ENCODE data around the gene MED29.

MED29 gene

DNA sequence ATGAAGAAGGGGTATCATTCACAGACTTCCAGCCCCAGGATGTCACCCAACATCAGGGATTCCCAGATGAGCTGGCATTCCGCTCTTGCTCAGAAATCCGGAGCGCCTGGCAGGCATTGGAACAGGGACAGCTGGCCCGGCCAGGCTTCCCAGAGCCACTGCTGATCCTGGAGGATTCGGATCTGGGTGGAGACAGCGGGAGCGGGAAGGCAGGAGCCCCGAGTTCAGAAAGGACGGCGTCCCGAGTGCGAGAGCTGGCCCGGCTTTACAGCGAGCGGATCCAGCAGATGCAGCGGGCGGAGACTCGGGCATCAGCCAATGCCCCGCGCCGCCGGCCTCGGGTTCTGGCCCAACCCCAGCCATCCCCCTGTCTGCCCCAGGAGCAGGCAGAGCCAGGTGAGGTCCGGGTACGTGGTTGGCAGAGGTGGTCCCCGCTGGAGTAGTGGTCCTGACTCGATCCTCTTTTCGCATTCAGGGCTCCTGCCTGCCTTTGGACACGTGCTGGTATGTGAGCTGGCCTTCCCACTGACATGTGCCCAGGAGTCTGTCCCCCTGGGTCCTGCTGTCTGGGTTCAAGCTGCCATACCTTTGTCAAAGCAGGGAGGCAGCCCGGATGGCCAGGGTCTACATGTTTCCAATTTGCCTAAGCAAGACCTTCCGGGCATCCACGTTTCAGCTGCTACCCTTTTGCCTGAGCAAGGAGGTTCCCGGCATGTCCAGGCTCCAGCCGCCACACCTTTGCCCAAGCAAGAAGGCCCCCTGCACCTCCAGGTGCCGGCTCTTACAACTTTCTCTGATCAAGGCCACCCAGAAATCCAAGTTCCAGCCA is 32.3 kb downstream of the MED29 start:
- TF ChIP-seq, protein P1, sequence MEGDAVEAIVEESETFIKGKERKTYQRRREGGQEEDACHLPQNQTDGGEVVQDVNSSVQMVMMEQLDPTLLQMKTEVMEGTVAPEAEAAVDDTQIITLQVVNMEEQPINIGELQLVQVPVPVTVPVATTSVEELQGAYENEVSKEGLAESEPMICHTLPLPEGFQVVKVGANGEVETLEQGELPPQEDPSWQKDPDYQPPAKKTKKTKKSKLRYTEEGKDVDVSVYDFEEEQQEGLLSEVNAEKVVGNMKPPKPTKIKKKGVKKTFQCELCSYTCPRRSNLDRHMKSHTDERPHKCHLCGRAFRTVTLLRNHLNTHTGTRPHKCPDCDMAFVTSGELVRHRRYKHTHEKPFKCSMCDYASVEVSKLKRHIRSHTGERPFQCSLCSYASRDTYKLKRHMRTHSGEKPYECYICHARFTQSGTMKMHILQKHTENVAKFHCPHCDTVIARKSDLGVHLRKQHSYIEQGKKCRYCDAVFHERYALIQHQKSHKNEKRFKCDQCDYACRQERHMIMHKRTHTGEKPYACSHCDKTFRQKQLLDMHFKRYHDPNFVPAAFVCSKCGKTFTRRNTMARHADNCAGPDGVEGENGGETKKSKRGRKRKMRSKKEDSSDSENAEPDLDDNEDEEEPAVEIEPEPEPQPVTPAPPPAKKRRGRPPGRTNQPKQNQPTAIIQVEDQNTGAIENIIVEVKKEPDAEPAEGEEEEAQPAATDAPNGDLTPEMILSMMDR (IDR thresholded peaks at IDR 0.05; ENCODE audit: poor library complexity, severe bottlenecking): no peak
- Histone ChIP-seq H3K27ac (ENCODE audit: poor library complexity, severe bottlenecking) (no peak overlapping the region), H3K4me3 (ENCODE audit: severe bottlenecking) (no peak overlapping the region), H3K9me3 (ENCODE audit: severe bottlenecking) (no peaks in the 10 kb centered on the region), H3K36me3 (ENCODE audit: low read depth) (peaks cover 44% of the 10 kb centered on the region), H3K27me3 (ENCODE audit: insufficient read depth, poor library complexity, severe bottlenecking) (no peaks in the 10 kb centered on the region), H3K4me1 (ENCODE audit: insufficient read depth, poor library complexity, severe bottlenecking) (no peaks in the 10 kb centered on the region)
- DNase-seq (ENCODE audit: low spot score): no peak
- no peak for ATAC-seq (ENCODE audit: low read depth)

DNA sequence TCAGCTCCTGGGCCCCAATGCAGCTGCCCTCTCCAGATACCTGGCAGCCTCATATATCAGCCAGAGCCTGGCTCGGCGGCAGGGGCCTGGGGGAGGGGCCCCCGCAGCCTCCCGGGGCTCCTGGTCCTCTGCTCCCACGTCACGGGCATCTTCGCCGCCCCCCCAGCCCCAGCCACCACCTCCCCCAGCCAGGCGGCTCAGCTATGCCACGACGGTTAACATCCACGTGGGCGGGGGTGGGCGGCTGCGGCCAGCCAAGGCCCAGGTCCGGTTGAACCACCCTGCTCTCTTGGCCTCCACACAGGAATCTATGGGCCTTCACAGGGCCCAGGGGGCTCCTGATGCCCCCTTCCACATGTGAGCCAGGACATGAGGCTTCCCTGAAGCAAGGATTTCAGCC is 33.8 kb downstream of the MED29 start:
- TF ChIP-seq, protein P1 (IDR thresholded peaks at IDR 0.05; ENCODE audit: poor library complexity, severe bottlenecking): no peak
- no peak for ATAC-seq (ENCODE audit: low read depth)
- no peak for DNase-seq (ENCODE audit: low spot score)
- no peaks in the 10 kb centered on the region for H3K9me3 ChIP-seq (ENCODE audit: severe bottlenecking)
- no peak overlapping the region for H3K27ac ChIP-seq (ENCODE audit: poor library complexity, severe bottlenecking)
- no peaks in the 10 kb centered on the region for H3K4me1 ChIP-seq (ENCODE audit: insufficient read depth, poor library complexity, severe bottlenecking)
- H3K4me3 ChIP-seq (ENCODE audit: severe bottlenecking): no peak overlapping the region
- H3K36me3 ChIP-seq (ENCODE audit: low read depth): peaks cover 30% of the 10 kb centered on the region
- no peaks in the 10 kb centered on the region for H3K27me3 ChIP-seq (ENCODE audit: insufficient read depth, poor library complexity, severe bottlenecking)

DNA sequence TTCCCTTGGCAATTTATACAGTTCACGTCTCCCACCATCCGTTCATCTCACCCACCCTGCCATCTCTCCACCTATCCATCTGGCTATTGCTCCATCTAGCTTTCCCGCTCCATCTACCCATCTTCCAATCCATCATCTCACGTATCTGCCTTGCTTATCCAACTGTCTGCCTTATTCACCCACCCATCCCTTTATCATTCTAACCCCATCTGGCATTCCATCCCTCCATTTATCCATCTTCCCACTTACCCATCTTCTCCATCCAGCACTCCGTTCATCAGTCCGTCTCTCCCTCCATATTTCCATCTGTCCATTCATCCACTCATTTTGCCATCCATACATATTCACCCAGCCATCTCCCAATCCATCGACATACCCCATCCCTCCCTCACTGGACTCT is 34.6 kb downstream of the MED29 start:
- ATAC-seq (ENCODE audit: low read depth) (no peak), DNase-seq (ENCODE audit: low spot score) (no peak)
- Histone ChIP-seq H3K27me3 (ENCODE audit: insufficient read depth, poor library complexity, severe bottlenecking) (no peaks in the 10 kb centered on the region), H3K4me3 (ENCODE audit: severe bottlenecking) (no peak overlapping the region), H3K9me3 (ENCODE audit: severe bottlenecking) (no peaks in the 10 kb centered on the region), H3K4me1 (ENCODE audit: insufficient read depth, poor library complexity, severe bottlenecking) (peaks cover 3% of the 10 kb centered on the region), H3K27ac (ENCODE audit: poor library complexity, severe bottlenecking) (no peak overlapping the region), H3K36me3 (ENCODE audit: low read depth) (peaks cover 22% of the 10 kb centered on the region)
- TF ChIP-seq, protein P1 (IDR thresholded peaks at IDR 0.05; ENCODE audit: poor library complexity, severe bottlenecking): no peak

DNA sequence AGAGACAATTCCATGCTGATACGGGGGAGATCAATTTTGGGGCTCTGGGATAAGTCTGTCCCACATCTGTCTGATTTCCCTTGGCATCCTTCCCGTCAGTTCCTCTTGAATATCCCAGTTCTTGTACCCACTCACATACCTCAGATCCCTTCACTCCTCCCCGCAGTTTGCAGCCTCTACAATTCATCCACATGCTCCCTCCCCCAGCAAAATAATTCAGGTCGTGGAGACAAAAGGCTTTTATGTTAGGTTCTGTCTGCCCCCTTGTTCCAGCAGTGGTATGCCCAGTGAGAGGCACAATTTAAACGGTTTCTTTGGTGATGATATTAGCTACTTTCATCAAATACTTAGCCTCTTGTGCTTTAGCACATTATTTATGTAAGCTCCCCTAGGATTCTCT is 35.0 kb downstream of the MED29 start:
- Histone ChIP-seq H3K4me1 (ENCODE audit: insufficient read depth, poor library complexity, severe bottlenecking) (peaks cover 6% of the 10 kb centered on the region), H3K27ac (ENCODE audit: poor library complexity, severe bottlenecking) (no peak overlapping the region), H3K4me3 (ENCODE audit: severe bottlenecking) (no peak overlapping the region), H3K27me3 (ENCODE audit: insufficient read depth, poor library complexity, severe bottlenecking) (no peaks in the 10 kb centered on the region), H3K36me3 (ENCODE audit: low read depth) (peaks cover 22% of the 10 kb centered on the region), H3K9me3 (ENCODE audit: severe bottlenecking) (no peaks in the 10 kb centered on the region)
- no peak for DNase-seq (ENCODE audit: low spot score)
- ATAC-seq (ENCODE audit: low read depth): no peak
- TF ChIP-seq, protein P1 (IDR thresholded peaks at IDR 0.05; ENCODE audit: poor library complexity, severe bottlenecking): no peak

DNA sequence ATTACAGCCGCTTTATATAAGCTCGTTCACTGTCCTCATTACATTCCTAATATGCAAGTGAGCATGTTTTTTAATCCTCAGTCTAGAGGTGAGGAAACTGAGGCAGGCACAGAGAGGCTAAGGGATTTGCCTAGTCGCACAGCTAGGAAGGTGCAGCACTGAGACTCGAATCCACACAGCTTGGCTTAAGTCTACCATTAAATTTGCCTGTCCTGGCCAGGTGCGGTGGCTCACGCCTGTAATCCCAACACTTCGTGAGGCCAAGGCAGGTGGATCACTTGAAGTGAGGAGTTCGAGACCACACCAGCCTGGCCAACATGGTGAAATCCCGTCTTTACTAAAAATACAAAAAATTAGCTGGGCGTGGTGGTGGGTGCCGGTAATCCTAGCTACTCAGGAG is 36.5 kb downstream of the MED29 start:
- ATAC-seq (ENCODE audit: low read depth) (no peak), DNase-seq (ENCODE audit: low spot score) (no peak)
- peaks cover 17% of the 10 kb centered on the region for H3K36me3 ChIP-seq (ENCODE audit: low read depth)
- H3K9me3 ChIP-seq (ENCODE audit: severe bottlenecking): no peaks in the 10 kb centered on the region
- H3K4me3 ChIP-seq (ENCODE audit: severe bottlenecking): no peak overlapping the region
- no peaks in the 10 kb centered on the region for H3K27me3 ChIP-seq (ENCODE audit: insufficient read depth, poor library complexity, severe bottlenecking)
- H3K4me1 ChIP-seq (ENCODE audit: insufficient read depth, poor library complexity, severe bottlenecking): peaks cover 9% of the 10 kb centered on the region
- H3K27ac ChIP-seq (ENCODE audit: poor library complexity, severe bottlenecking): no peak overlapping the region
- TF ChIP-seq, protein P1 (IDR thresholded peaks at IDR 0.05; ENCODE audit: poor library complexity, severe bottlenecking): no peak
